ENCODE measurements around the gene CDK1.

GRCh38 chr10:60827791-60828488 lies 49.7 kb downstream of the CDK1 start:
- TF ChIP-seq CTCF (IDR thresholded peaks at IDR 0.05): no peak
- no peak for TF ChIP-seq POLR2A (IDR thresholded peaks at IDR 0.05; ENCODE audit: low read depth)

All from esophagus muscularis mucosa (tissue), 3 donors.